ENCODE measurements around the gene GPATCH2. TPM values are rescaled to one million over a fixed set of nuclear protein-coding genes. Genes with fewer than 3 reads are reported as not detected.
"Not testable (repeated sequence)": the region's sequence is repeated elsewhere in the genome, so short reads cannot be mapped to it uniquely, and the experiment has no call there.

Gene GPATCH2
- polyA plus RNA-seq, 4 donors, result 18.7 to 28.7 (median 24.9) TPM

DNA sequence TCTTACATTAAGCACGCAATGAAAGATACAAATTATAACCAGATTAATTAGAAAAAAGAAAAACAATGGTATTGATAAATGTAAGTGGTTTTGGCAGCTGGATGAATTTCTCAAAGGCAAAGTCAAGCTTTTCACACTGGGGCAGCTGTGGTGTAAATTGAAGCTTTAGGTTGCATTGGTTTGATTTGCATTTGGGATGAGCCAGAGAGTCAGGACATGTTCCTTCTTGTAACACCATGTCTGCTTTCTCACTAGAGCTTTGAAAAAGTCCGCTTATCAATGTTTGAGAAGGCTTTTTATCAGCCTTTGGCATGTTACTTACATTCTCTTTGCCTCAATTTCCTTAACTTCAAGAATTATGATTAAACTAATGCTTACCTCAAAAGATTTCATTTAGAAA, 173.9 kb downstream of the GPATCH2 start:
- no peak for DNase-seq (ENCODE audit: low read depth in 4 of 4, low spot score in 3 of 4)

- DNase-seq (ENCODE audit: low read depth in 4 of 4, low spot score in 3 of 4), result no peak
Observed at GRCh38 chr1:217456261-217456660, 174.6 kb downstream of the GPATCH2 start.

DNA sequence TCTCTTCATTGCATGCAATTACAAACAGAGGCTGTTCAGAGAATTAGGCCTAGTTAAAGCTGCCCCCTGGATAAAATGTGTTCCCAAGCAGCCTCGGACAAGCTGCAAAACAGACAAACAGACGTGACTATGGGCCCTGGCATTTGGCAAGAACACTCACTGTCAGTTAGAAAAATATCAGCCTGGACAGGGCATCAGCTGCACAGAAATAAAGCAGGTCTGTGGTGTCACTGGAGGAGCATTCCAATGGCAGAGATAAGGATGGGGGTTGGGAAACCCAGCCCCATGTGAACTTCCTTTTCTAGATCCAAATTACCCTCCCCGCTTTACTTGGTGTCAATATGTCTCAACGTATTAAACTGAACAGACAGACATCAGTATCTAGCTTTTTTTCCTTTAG, 177.1 kb downstream of the GPATCH2 start:
- no peak for DNase-seq (ENCODE audit: low read depth in 4 of 4, low spot score in 3 of 4)

- DNase-seq (ENCODE audit: low read depth in 4 of 4, low spot score in 3 of 4), result no peak
Observed at GRCh38 chr1:217449370-217449769, 181.5 kb downstream of the GPATCH2 start.

- DNase-seq (ENCODE audit: low read depth in 4 of 4, low spot score in 3 of 4), result no peak
Observed at GRCh38 chr1:217443845-217444244, 187.0 kb downstream of the GPATCH2 start.

DNA sequence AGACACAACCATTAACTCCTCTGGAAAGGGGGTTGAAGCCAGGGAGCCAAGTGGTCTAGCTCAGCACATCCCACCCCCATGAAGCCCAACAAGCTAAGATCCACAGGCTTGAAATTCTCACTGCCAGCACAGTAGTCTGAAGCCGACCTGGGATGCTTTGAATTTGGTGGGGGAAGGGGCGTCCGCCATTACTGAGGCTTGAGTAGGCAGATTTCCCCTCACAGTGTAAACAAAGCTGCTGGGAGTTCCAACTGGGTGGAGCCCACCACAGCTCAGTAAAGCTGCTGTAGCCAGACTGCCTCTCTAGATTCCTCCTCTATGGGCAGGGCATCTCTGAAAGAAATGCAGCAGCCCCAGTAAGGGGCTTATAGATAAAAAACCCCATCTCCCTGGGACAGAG, 193.5 kb downstream of the GPATCH2 start:
- no peak for DNase-seq (ENCODE audit: low read depth in 4 of 4, low spot score in 3 of 4)

DNA sequence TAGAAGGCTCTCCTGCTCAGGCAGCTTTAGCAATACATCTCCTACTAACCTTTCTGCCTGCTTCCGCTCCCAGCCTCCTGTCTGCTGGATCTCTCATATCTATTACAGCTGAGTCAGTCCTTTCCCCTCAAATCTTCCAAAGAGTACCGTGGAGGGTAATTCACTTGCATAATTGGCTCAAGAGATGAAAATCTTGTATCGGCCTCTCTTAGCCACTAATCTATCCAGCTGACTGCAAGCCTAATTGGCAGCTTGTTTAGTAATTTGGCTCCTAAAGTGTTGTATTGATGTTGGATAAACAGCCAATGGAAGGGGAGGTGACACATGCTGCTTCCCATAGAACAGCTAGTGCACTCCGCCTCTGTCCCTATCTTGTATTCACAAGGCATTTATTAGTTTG, 195.7 kb downstream of the GPATCH2 start:
- DNase-seq (ENCODE audit: low read depth in 4 of 4, low spot score in 3 of 4), result no peak

DNA sequence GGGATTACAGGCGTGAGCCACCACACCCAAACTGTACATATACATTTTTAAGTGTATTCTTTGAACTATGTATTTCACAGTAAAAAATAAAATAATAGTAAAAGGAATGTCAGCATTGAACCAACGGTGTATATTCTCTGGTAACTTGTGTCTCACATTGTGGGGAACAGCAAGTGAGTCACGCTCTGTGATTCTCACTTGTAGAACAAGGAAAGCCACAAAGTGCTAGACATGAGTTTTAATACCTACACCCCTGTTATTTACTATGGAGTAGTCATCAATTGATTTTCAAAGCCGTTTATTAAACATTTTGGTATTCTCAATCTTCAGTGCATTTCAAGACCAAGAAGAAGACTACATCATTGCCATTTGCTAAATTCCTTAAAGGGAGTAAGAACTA, 197.2 kb downstream of the GPATCH2 start:
- DNase-seq (ENCODE audit: low read depth in 4 of 4, low spot score in 3 of 4), result no peak

DNA sequence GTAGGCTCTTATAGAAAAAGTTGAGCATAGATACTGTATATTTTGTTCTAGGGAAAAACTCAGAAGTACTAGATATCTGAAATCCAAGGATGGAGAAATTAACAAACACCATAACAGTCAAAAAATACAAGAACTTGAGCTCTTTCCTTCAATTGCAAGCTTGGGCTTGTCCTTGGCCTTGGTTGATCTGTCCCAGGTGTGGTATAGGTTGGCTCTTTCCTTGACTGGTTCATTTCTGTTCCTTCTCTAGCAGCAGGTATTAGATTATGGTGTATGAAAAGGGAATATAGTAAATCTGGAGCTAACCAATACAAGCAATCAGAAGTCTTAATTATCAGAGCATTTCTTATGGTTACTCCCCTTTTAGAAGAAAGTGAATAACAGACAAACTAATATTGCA, 198.6 kb downstream of the GPATCH2 start:
- no peak for DNase-seq (ENCODE audit: low read depth in 4 of 4, low spot score in 3 of 4)

DNA sequence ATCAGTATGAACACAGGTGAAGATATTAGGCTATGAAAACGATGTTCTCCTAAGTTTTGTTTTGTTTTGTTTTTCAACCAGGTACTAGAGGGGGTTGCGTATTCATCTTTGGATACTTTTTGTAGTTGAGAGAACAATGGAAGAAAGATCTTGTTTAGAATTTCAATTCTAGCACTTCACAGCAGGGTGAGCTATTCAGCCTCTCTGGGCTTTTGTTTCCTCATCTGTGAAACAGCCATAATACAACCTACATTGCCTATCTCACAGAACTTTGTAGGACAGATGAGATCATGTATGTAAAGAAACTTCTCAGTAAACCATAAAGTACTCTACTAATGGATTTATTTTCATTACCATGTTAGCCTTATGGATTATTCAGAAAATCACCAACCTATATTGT, 199.5 kb downstream of the GPATCH2 start:
- DNase-seq (ENCODE audit: low read depth in 4 of 4, low spot score in 3 of 4), result no peak

DNA sequence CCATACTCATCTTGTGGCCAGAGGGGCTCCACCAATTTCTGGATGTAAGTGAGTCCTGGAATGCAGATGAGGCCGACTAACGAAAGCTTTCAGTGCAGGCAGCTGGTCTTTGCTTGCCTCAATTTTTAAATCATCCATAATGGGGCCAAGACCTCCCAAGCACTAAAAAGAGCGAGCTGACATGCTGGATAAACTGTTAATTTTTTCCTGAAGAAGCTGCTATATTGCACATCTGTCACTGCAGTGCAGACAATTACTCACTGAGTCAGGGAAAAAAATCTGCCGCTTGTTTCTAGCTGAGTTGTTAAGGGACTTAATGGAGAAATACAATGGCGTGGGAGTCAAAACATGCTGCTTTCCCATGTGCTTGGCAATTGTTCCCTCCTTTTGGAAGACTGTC, 205.5 kb downstream of the GPATCH2 start:
- peak in 1 of 4 donors; percentile 8 for DNase-seq (ENCODE audit: low read depth in 4 of 4, low spot score in 3 of 4)

DNA sequence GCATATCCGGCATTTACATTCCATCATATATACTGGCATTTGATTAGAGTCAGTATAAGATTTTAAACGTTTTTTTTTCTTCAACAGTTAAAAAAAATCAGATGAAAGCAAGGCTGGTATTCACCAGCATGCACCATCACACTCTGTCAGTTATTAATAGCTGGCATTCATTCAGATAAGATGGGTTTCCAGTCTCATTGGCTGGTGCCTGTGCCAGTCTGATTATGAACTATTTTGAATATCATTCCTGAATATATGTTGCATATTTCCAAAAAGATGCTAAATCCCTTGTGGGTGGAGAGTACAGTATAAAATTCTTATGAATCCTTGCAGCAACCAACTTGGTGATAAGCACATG, 211.7 kb downstream of the GPATCH2 start:
- DNase-seq (ENCODE audit: low read depth in 4 of 4, low spot score in 3 of 4), result no peak

GRCh38 chr1:217418269-217419193, 212.4 kb downstream of the GPATCH2 start:
- DNase-seq (ENCODE audit: low read depth in 4 of 4, low spot score in 3 of 4), result no peak

- no peak for DNase-seq (ENCODE audit: low read depth in 4 of 4, low spot score in 3 of 4)
Observed at GRCh38 chr1:217417363-217417762, 213.5 kb downstream of the GPATCH2 start.

GRCh38 chr1:217407534-217408001, 223.3 kb downstream of the GPATCH2 start:
- DNase-seq (ENCODE audit: low read depth in 4 of 4, low spot score in 3 of 4), result no peak

DNA sequence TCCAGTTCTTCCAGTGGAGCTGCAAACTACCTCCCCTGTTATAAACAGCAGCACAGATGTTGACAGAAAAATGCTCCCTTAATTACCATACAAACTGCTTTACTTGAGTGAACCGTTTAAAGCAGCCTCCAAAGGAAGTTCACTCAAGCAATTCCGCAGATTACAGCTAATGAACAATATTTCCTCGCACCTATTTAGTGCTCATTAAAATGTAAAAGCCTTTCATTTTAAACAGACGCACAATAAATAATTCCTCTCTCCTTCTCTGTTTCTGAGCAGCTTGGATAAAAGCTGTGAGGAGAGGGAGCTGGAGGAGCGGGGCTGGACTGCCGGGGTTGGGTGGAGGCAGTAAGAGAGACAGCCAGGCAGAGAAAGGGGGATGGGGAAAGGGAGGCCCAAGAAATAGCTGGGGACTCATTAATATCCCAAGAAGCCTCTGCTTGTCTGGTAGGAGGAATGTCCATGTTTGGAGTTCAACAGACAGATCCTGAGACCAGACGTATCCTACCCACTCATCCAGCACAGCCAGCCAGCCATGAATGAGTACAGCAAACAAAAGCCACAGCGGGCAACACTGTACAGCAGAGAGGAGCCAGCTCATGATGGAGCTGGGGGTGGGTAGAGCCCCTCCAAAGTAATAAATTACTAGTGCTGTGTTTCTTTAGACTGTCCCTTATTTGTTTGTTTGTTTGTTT, 227.7 kb downstream of the GPATCH2 start:
- DNase-seq (ENCODE audit: low read depth in 4 of 4, low spot score in 3 of 4), result peak in 2 of 4 donors; percentile 8 to 10

DNA sequence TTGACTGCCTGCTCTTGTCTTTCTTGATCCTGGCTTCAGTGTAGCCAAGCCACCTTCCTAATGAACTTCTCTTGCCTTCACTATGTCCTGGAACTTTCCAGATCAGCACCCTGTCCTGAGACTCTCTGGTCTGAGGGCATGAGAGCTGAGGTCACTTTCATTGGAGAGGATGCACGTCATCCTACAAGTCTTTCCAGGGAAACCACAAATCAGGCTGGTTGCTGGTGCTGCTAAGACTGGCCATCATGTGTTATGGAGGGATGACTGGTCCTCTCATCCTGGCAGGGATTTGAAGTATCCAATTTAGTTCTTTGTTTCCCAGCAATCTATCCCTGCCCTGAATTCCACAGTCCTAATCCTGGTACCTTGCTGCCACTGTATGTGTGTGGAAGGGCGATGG, 228.6 kb downstream of the GPATCH2 start:
- DNase-seq (ENCODE audit: low read depth in 4 of 4, low spot score in 3 of 4), result no peak

GRCh38 chr1:217393896-217394295, 237.0 kb downstream of the GPATCH2 start:
- DNase-seq (ENCODE audit: low read depth in 4 of 4, low spot score in 3 of 4), result no peak

- no peak for DNase-seq (ENCODE audit: low read depth in 4 of 4, low spot score in 3 of 4)
Observed at GRCh38 chr1:217392441-217392840, 238.4 kb downstream of the GPATCH2 start.

GRCh38 chr1:217389895-217390294, 241.0 kb downstream of the GPATCH2 start:
- DNase-seq (ENCODE audit: low read depth in 4 of 4, low spot score in 3 of 4), result no peak

- DNase-seq (ENCODE audit: low read depth in 4 of 4, low spot score in 3 of 4), result no peak
Observed at GRCh38 chr1:217388522-217389065, 242.3 kb downstream of the GPATCH2 start.

GRCh38 chr1:217381773-217382172, 249.1 kb downstream of the GPATCH2 start:
- not testable (repeated sequence) for DNase-seq (ENCODE audit: low read depth in 4 of 4, low spot score in 3 of 4)

Data from left renal pelvis (tissue), 4 donors.